A673 (cell line): ENCODE results near the gene CEACAM3. TPM values are rescaled to one million over a fixed set of nuclear protein-coding genes. Genes with fewer than 3 reads are reported as not detected.

ENCODE experiments used
- BruUV-seq: library from RNA; stranded (reverse); fragments of 400-500 nt; replicated peaks from 2 replicates; lab custom pipeline; 2021; lab: Mats Ljungman, UMichigan
- CTCF ChIA-PET: fragments of 300-600 bp; sonication (Branson Sonifier 250); formaldehyde crosslinking; loops from one replicate; lab custom pipeline; 2022; ENCODE audit warnings: antibody characterized with exemption; lab: Charles Lee
- POLR2A ChIA-PET: fragments of 300-600 bp; sonication (Branson Sonifier 250); formaldehyde crosslinking; loops from one replicate; lab custom pipeline; 2022; ENCODE audit warnings: antibody characterized with exemption; ENCODE audit not compliant: low non-redundant PET; lab: Charles Lee
- DNase-seq: peaks from one replicate; pipeline ENCODE4 v3.0.0-alpha.2; 2015; ENCODE audit warnings: low spot score
- H3K27ac ChIP-seq: fragments of 200-600 bp; sonication (generic); 2 replicates; pipeline ENCODE4 v1.5.1; 2016; ENCODE audit warnings: mixed run types, low read depth, mild to moderate bottlenecking, mixed read lengths, antibody characterized with exemption, low read length; ENCODE audit not compliant: poor library complexity, severe bottlenecking
- H3K27me3 ChIP-seq: fragments of 200-600 bp; sonication (generic); replicated peaks from 2 replicates; pipeline ENCODE4 v1.6.1; 2017; ENCODE audit warnings: mixed run types, low read depth, mild to moderate bottlenecking, mixed read lengths, antibody characterized with exemption, low read length; ENCODE audit not compliant: insufficient read depth, poor library complexity
- H3K36me3 ChIP-seq: fragments of 200-600 bp; sonication (generic); 2 replicates; pipeline ENCODE4 v1.6.1; 2016; ENCODE audit warnings: mixed run types, mild to moderate bottlenecking, mixed read lengths, antibody characterized with exemption, low read length; ENCODE audit not compliant: insufficient read depth, poor library complexity, severe bottlenecking
- H3K4me1 ChIP-seq: fragments of 200-600 bp; sonication (generic); 2 replicates; pipeline ENCODE4 v1.6.1; 2017; ENCODE audit warnings: mixed run types, mild to moderate bottlenecking, mixed read lengths, antibody characterized with exemption, low read length; ENCODE audit not compliant: insufficient read depth, poor library complexity, severe bottlenecking
- H3K4me3 ChIP-seq: fragments of 200-600 bp; sonication (generic); 2 replicates; pipeline ENCODE4 v1.5.1; 2016; ENCODE audit warnings: low read depth, mixed run types, mild to moderate bottlenecking, mixed read lengths, low read length; ENCODE audit not compliant: poor library complexity, severe bottlenecking
- H3K9me3 ChIP-seq: fragments of 200-600 bp; sonication (generic); 2 replicates; pipeline ENCODE4 v1.6.1; 2016; ENCODE audit warnings: mixed run types, low read depth, mild to moderate bottlenecking, mixed read lengths, antibody characterized with exemption, low read length; ENCODE audit not compliant: poor library complexity, severe bottlenecking
- CTCF ChIP-seq: fragments of 300-800, 200-600 bp; sonication (generic); conservative IDR thresholded peaks from 2 replicates; pipeline ENCODE4 v1.5.1; 2017; ENCODE audit warnings: low read depth, mild to moderate bottlenecking, antibody characterized with exemption, low read length, moderate library complexity, mixed read lengths
- EZH2 ChIP-seq: fragments of 200-600 bp; sonication (generic); IDR thresholded peaks from 2 replicates; pipeline ENCODE4 v1.6.1; 2017; ENCODE audit warnings: borderline replicate concordance, low read depth, mild to moderate bottlenecking, mixed read lengths, antibody characterized with exemption, low read length; ENCODE audit not compliant: poor library complexity, severe bottlenecking
- intact Hi-C: fragments of 100-400 bp; cut with micrococcal nuclease; formaldehyde crosslinking; loops from one replicate; pipeline ENCODE4 v1.10.0; 2022; ENCODE audit not compliant: unreplicated experiment
- total RNA-seq: library from RNA; stranded (reverse); gene quantifications from 2 replicates; pipeline ENCODE4 v1.2.3, GENCODE V29; 2021

Gene CEACAM3
- total RNA-seq, 1 experiment from 2014 or later: not detected

DNA sequence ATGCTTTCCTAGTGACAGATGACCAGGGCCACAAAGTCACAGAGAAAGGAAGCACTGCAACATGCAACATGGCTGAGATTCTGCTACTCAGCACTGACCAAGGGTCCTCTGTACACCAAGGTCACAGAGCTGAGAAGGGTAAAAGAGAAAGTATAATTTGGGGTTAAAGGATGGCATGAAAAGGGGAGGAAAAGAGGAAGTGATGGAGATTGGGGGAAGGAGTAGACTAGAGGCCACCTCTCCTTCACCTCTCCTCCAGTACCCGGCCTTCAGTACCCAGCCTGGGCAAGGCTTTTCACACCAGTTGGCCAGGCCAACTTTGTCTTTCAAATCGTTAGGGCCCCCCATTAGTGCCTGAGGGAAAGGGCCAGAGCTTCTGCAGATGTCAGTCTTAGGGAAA, 57.4 kb downstream of the CEACAM3 start:
- POLR2A ChIA-PET: no interaction called here
- CTCF ChIA-PET: no interaction called here

DNA sequence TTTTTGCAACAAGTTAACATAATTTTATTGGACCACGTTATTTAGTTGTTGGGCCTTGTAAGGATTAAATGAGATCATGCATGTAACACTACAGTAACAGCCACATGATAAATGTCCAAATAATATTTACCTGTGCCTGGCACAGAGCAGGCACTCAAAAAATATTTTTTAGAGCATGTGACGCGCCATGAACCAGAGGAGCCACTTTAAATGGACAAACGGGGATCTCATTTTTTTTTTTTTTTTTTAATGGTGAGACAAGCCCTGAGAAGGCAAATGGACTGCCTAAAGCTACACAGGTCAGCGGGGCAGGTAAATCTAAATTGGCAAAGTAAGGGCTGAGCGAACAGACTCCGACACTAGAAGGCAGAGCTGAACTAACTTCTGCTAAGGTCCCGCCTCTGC, 62.8 kb downstream of the CEACAM3 start:
- POLR2A ChIA-PET: no interaction called here
- DNase-seq: no peak

More for the DNA sequence above, 57.4 kb downstream of the CEACAM3 start:
- intact Hi-C loops: no loop called here
- Histone ChIP-seq H3K27ac (no peak overlapping the region), H3K27me3 (peaks cover 8% of the 10 kb centered on the region), H3K9me3 (no peaks in the 10 kb centered on the region), H3K36me3 (no peaks in the 10 kb centered on the region), H3K4me1 (peaks cover under 1% of the 10 kb centered on the region), H3K4me3 (no peak overlapping the region)
- DNase-seq: no peak
- TF ChIP-seq CTCF (no peak), EZH2 (no peak)
- BruUV-seq: no TSS peak

GRCh38 chr19:41859618-41860418, 63.4 kb downstream of the CEACAM3 start, which contains the start of gene RPS19:
Gene RPS19 (plus strand): TSS chr19:41860255. CDS start chr19:41860775, 520 bp downstream.
- DNase-seq: peak; percentile 99
- CTCF ChIA-PET: interaction anchor here (0.6 to 0.7 kb wide), 2 partner anchors 12 to 21 kb away, joined by 3 to 5 read pairs; no protein-coding TSS in a partner anchor
- H3K27ac ChIP-seq: peak within 1 kb of the TSS; percentile 97
- TF ChIP-seq EZH2: no peak
- peak; percentile 68 for TF ChIP-seq CTCF
- H3K36me3 ChIP-seq: peaks cover 43% of the 10 kb centered on the region
- no TSS peak for BruUV-seq
- H3K27me3 ChIP-seq: no peaks in the 10 kb centered on the region
- peaks cover 45% of the 10 kb centered on the region for H3K4me1 ChIP-seq
- intact Hi-C loops: loop anchor here (1.0 kb wide), 1 partner anchor 23 kb away; the partner anchor contains the start of gene ARHGEF1
- peak within 1 kb of the TSS; percentile 87 for H3K4me3 ChIP-seq
- H3K9me3 ChIP-seq: no peaks in the 10 kb centered on the region
- POLR2A ChIA-PET: interaction anchor here (0.7 kb wide), 1 partner anchor 213 kb away, joined by 3 read pairs; no protein-coding TSS in a partner anchor

More for the DNA sequence above, 62.8 kb downstream of the CEACAM3 start:
- TF ChIP-seq EZH2: no peak
- intact Hi-C loops: loop anchor here (1.0 kb wide), 1 partner anchor 24 kb away; the partner anchor contains the start of gene ARHGEF1
- H3K9me3 ChIP-seq: no peaks in the 10 kb centered on the region
- CTCF ChIA-PET: interaction anchor here (0.5 to 0.7 kb wide), 4 partner anchors 11 to 176 kb away, joined by 3 to 13 read pairs (median 6); no protein-coding TSS in a partner anchor
- H3K27ac ChIP-seq: peak overlapping the region; percentile 13
- no peaks in the 10 kb centered on the region for H3K27me3 ChIP-seq
- H3K4me3 ChIP-seq: peak overlapping the region; percentile 87
- H3K4me1 ChIP-seq: peaks cover 39% of the 10 kb centered on the region
- H3K36me3 ChIP-seq: peaks cover 37% of the 10 kb centered on the region
- BruUV-seq: no TSS peak
